Superior temporal gyrus (tissue), 1 donor: ENCODE results near the gene STAB2.

Source experiments
- DNase-seq: peaks from one replicate; pipeline ENCODE4 v3.0.0-alpha.2; 2016; ENCODE audit errors: extremely low spot score

The STAB2 gene

DNA sequence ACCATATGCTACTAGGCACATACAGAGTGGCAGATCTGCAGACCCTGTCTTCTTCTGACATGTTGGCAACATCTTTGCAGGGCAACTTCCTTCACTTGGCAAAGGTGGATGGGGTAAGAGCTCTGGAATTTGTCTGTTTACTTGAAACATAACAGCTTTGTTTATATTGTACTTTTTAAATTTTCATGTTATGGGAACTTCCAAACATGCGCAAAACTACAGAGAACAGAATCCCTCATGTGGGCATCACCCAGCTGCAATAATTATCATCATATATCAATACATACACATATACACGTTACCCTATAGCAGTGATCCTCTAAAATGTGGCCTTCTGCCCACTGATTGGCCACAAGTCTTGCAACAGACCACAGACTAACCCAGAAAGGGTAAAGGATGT lies 103.4 kb downstream of the STAB2 start:
- no peak for DNase-seq

DNA sequence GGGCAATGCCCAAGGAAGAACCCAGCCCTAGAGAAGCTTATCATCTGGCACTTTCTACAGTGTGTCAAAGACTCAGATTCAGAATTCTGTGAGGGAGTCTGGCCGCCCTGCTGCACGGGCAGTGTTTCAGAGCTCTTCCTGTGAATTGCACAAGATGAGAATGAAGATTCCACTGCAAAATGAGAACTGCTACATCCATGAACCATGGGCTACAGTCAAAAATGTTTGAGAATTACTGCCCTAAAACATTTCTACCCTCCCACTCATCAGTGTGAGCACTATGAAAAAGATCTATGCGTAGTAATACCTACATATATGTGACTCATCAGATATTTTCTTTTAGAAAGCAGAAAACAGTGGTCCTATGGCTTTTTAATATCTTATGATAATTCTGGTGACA lies 104.0 kb downstream of the STAB2 start:
- DNase-seq: no peak

DNA sequence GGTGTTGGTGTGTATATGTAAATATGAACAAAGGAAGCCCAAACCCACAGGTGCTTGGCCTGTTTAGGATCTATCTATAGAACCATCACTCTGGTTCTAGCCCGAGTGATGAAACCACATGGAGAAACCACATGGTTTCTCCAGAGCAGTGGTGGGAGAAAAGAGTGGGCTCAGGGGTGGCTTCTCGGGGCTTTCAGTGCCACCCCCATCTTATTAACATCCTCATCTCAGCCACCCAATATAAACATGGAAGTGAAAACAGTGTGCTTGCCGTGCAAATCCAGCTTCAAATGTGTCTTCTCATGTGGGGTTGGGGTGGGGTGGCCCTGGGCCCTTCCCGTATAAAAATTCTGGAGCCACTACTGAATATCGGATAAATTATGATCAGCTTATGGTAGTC lies 109.0 kb downstream of the STAB2 start:
- no peak for DNase-seq

DNA sequence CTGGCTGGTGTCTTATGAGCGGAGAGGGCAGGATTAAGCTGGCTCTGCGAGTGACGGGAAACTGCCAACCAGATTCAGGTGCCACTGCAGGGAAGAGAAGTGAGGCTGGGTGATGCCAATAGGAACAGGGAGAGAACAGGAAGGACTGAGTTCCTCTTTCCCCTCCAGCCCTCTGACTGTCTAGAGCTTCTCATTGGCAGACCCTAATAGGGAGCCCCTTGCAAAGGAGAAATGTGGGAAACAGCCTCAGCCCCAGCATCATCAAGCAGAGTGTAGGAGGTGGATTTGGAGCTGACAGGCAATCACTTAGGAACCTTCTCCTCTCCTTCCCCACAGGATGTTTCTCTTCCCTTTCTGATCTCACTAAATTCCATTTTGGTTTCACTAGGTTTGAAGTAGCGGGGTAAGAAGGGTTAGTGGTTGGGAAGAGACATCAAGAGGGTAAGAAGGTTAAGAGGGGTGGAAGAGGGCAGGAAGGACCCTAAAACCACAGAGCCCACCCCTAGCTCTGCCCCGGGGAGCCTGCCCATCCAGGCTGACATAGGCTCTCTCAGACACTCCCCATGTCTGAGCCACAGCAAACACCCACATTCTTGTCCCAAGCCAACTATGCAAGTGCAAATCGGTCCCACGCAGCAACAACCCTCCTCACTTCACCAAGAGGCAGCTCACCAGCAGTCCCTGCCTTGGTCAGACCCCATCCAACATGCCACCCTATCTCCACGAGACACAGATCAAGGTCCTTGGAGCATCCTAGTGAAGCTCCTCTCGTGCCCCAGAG lies 111.1 kb downstream of the STAB2 start:
- DNase-seq: no peak

DNA sequence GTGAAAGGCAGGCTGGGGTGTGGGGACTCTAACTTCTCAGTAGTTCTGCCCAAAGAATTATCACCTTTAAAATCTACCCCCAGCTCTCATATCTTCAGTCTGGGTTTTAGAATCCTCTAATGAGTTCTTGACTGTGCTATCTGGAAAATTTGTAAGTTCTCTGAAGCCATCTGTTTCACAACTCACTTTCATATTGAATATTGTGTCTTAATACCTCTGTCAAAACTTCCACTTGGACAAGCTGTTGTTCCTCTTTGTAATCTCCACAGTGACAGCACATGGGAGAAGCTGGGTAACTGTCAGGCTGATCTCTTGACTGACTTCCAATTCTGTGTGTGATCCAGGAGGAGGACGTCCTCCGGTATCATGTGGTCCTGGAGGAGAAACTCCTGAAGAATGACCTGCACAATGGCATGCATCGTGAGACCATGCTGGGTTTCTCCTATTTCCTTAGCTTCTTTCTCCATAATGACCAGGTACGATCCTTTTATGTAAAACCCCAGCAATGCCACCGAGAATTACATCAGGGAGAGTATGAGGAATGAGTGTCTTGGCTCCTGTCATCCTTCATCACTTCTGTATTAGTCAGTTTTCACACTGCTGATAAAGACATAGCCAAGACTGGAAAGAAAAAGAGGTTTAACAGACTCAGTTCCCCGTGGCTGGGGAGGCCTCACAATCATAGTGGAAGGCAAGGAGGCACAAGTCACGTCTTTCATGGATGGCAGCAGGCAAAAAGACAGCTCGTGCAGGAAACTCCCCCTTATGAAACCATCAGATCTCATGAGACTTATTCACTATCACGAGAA lies 111.9 kb downstream of the STAB2 start:
- DNase-seq: no peak

DNA sequence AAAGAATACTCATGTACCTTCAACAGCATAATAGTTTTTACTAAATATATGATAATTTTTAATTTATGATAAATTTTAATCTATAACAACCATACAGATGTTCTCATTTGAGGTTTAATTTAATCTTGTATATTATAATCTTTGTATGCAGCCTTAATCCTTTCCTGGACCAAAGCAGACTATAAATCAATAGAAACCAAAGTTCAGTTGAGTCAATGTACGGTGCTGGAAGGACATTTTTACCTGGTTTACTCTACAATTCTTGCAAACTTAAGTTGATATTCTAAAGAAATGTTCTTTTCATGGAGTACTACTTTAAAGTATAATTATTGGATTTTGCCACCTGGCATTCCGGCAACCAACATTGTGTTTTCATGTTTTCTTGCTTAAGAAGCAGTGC lies 118.0 kb downstream of the STAB2 start:
- DNase-seq: no peak

DNA sequence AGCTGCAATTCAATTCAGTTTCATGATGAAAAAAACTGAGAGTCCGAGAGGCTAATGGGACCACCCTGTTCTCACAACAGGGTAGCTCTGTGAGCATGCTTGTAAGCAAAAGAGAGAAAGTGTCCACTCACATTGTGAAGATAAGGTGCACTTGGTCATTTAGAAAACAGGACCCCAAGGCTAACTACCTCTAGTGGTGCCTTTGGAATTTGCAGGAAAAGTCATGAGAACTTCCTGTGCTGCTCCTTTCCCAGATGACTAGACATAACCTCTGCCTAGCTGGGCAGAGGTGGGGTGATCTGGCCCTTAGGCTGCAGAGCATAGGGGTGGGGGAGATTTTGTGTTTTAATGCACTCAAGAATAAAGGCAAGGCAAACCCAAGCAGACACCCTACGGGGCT lies 118.9 kb downstream of the STAB2 start:
- DNase-seq: no peak

DNA sequence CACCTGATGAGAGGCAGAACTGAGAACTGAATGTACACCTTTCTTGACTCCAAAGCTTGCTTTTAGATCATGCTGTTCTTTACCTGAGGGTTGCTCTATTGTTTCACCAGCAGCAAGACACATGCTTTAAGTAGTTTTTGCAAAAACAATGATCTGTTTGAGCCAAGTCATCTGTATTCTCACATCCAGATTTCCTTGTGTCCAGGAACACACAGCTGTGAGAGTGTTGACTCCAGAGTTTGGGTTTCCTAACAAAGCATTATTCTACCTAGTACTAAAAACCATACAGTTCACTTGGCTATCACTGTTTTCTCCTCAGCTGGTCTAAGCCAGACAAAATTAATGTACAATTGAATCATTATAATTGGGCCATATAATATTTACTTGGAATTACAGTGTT lies 120.4 kb downstream of the STAB2 start:
- DNase-seq: no peak

DNA sequence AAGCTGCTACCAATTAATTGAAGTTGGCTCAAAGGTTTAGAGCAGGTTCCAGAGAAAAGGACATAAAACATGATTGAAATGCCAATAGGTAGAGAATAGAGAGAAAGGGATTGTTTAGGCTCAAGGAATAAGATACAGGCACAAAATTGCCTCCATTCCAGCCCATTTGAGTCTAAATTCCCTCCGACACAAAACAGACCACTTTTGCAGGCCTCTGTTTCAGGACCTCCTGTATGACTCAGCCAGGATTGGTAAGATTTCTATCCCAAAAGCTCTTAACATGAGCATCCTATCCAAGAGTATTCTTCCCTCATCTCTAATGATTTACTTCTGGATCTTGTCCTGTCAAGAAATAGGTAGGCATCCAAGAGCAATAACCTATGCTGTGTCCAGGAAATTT lies 123.5 kb downstream of the STAB2 start:
- no peak for DNase-seq

DNA sequence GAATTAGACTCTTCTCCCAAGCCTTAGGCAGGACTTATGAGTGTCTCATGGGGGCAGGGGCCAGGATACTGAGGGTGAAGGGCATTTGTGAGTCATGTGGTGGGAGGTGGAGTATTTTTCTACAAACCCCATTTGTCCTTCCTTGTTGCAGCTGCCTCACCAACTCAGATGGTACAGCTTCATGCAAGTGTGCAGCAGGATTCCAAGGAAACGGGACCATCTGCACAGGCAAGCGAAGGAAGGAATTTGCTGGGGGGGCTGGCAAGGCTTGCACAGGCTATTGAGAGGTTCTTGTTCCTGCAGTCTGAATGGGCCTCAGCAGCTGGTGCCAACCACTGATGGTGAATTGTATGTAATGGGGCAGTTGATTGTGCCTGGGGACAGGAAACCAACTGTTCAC lies 125.1 kb downstream of the STAB2 start:
- no peak for DNase-seq

DNA sequence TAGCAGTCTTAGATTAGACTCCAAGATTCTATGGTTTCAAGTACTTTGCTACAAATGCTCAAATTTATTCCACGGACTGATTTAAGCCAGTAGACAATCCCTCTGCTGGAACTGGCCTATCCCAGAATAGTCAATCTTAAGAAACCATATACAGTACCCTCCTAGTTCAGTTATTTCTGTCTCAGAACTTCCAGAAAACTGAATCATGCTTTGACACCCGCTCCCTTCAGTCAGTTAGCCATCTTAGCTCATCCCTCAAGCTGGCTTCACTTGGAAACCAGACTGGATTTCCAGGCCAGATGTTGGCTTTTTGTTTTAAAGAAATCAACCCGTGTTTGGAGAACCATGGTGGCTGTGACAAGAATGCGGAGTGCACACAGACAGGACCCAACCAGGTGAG lies 128.4 kb downstream of the STAB2 start:
- DNase-seq: no peak

DNA sequence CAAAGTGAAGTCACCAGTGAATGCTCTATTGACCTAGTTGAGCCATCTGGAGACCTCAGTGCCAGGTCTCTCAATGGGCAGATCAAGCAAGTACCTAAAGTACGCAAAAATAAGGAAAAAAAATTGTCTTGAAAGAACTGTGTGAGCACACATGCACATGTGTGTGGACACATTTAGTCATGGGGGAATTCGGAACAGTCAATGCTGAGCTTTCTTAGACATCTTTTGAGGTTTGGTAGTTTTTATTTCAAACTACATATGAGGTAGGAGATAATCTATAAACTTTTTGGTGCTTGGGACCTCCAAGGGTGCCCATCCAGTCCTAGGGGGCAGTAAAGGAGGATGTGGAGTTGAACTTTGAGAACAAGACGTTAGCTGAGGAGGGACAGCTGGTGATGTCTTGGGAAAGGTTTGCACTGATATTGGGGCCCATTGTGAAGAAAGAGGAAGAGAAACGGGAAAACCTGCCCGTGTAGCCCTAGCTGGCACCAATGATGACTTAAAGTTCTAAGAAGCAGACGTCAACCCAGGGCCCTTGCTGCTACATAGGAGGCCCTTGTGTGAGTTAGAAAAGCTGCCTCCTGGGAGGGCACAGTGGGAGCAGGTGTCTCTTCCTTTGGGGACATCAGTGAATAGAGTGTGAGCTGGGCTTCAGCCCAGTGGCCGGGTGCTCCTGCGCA lies 129.6 kb downstream of the STAB2 start:
- no peak for DNase-seq

DNA sequence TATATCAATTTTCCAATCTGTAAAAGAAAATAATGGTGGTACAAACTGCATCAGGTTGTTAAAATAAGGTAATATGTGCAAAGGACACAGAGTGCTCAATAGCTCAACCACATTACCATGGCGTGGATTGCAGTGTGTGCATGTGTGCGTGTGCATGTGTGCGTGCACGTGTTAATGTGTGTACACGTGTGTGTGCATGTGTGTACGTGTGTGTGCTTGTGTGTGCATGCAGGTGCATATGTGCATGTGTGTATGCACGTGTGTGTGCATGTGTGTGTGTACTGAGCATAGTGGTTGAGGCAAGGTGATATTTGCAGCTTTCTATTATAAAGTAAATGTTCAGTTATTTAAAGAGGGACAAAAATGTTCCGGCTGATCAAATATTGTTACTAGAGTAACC lies 138.3 kb downstream of the STAB2 start:
- no peak for DNase-seq

DNA sequence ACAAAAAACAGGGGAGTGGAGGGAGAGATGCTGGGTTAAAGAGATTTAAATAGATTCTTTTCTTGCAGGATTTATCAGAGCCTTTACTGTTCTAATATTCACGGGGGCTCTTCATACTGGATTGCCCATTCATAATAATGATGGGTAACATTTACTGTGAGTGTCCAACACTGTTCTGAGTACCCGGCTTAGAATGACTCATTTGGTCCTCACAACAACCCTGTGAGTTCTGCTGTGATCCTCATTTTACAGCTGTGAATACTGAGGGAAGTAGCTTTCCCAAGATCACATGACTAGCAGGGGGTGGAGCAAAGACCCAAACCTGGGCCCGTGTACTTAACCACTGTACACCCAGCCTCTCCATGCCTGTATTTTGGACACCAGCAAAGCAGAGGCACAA lies 140.6 kb downstream of the STAB2 start:
- DNase-seq: no peak

DNA sequence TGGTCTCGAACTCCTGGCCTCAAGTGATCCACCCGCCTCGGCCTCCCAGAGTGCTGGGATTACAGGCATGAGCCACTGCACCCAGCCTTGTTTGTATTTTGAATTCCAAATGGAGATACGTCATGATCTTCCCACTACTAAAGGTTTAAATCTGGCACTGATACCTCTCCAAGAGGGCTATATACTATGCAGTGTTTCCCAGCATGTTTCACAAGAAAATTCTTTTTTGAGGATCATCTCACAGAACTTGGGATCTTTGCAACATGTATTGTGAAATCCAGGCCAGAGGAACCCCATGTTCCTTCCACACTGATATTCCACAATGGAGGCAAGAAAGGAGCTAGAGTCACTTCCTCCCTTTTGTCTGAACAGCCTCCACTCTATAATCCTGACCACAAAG lies 141.2 kb downstream of the STAB2 start:
- no peak for DNase-seq

DNA sequence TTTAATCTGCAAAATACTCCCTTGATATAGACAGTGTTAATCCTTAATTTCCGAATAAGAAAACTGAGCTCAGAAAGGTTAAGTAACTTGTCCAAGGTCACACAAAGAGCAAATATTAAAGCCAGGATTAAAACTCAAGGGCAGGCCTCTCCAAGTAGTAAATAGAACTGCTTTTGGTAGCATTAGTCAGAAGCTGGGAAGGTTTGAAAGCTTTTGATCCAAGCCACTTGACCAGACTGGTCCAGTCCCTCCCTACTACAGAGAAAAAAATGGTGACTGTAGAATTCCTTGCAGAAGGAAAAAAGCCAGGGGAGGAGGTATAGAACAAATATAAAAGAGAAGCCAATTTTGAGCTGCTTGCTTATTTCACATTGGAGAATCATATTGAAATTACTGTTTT lies 142.4 kb downstream of the STAB2 start:
- no peak for DNase-seq

DNA sequence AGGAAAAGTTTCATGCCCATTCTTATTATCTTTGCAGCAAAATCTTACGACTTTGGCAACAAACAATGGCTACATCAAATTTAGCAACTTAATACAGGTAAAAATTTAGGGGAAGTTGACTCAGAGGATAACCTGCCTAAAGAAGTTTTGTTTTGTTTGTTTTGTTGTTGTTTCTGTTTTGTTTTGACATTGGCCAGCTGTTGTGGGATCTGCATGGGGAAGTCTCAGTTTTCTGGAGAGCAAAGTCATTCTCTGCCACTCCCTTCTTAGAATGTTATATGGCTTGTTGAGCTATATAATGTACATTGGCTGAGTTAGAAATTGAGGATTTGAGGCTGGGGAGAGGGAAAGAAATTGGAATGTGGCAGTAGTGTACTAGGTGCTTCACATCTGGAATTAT lies 144.5 kb downstream of the STAB2 start:
- no peak for DNase-seq

DNA sequence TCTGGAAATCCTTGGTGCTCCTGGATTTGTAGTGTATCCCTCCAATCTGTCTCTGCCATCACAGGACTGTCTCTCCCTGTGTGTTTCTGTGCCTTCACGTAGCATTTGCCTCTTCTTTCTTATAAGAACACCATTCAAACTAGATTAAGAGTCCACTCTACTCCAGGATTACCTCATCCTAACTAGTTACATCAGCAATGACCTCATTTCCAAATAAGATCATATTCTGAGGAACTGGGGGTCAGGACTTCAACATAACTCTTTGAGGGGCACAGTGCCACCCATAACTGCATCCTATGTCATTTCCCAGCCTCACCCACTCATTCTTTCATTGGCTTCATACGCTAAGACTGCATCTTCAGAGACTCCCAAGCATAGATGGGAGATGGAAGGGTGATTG lies 147.8 kb downstream of the STAB2 start:
- DNase-seq: no peak

DNA sequence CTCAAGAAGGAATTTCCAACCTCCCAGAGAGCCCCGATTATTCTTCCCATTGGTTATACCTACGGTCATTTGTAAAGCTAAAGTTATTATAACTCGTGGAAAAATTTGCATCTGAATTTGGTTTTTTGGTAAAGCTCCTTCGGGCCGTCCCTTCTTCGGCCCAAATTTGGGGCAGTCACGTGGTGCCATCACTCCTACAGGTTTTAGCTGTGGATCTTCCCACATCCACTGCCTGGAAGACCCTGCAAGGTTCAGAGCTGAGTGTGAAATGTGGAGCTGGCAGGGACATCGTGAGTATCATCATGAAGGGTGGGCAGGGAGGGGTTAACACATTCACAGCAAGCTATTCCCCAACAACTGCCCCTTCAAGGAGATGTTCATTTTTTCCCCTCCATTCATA lies 148.2 kb downstream of the STAB2 start:
- no peak for DNase-seq

DNA sequence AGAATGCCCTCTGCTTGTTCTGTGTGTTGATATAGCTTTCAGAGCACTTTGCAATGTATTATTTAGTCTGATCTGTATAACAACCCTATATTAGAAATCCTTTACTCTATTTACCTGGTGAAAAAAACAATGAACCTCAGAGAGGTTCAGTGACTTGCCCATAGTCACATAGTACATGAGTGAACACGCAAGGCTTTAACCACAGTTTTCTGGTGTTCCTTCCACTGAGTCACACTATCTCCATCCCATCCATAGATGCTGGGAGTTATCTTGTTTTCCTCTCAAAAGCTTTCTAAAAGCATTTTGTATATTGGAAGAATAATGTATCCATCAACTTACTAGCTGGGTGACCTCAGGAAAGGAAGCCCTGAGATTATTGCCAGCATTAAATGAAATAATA lies 149.5 kb downstream of the STAB2 start:
- DNase-seq: no peak

DNA sequence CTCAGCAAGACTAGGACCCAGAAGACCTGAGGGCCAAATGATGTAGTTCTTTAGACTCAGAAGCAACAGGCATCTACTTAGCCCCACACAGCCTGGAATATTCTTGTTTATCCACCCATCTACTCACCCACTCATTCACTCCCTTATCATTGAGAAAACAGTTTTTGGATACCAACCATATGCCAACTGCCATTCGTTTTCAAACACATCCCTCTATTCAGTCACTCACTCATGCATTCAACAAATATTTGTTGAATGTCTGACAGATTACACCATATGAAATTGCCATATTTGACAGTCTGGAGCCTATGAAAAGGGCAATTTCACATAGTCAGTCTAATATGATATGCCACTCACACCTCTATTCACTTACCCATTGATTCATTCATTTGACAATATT lies 150.8 kb downstream of the STAB2 start:
- DNase-seq: no peak

DNA sequence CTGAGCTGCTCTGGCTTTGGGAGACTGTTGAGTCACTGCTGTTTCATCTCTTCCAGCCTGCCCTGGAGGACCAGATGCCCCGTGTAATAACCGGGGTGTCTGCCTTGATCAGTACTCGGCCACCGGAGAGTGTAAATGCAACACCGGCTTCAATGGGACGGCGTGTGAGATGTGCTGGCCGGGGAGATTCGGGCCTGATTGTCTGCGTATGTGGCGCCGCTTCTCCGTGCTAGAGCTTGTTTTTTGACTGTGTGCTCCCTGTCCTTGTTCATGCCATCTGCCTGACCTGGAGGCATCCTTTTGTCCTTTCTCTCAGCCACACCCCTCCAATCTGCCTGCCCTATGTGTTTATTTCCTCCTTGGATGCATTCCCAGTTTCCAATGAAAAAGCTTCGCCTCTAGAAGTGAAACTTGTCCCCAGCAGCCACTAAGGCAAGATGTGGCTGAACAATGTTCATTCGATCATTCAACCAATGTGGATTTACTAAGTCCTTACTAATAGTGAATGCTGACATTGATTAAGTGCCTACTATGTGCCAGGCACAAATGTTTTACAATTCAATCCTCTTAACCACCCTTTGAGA lies 155.4 kb downstream of the STAB2 start:
- DNase-seq: no peak

DNA sequence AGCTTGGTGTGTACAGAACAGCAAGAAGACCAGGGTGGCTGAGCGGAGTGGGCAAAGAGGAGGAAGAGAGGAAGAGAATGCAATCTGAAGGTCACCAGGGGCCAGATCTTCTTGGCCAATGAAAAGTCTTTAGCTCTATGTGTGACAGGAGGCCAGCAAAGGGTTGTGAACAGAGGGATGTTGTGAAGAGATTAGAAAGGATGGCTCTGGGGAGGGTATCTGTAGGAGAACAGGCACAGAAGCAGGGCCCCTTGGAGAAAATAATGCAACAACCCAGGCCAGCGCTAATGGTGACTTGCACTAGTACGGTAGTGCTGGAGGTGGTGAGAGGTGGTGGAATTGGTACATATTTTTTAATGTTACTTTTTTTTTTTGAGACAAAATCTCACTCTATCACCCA lies 156.7 kb downstream of the STAB2 start:
- DNase-seq: no peak
